Measurements from ENCODE around the gene ZNF862.
"Not testable (repeated sequence)": the region's sequence is repeated elsewhere in the genome, so short reads cannot be mapped to it uniquely, and the experiment has no call there.

ZNF862 gene

DNA sequence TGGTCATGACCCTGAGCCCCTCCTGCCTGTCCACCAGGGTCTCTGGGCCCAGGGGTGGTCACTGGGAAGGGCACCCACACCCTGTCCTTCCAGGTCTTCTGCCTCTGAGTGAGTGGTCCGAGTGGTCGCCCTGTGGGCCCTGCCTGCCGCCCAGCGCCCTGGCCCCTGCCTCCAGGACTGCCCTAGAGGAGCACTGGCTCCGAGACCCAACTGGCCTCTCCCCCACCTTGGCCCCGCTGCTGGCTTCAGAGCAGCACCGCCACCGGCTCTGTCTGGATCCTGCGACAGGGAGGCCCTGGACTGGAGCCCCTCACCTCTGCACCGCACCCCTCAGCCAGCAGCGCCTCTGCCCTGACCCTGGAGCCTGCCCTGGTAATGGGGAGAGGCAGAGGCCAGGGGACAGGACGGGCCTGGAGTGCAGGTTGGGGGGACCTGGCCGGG is 13.9 kb upstream of the ZNF862 start:
- no peak for DNase-seq (ENCODE audit: low read depth in 2 of 2, low spot score in 1 of 2)

GRCh38 chr7:149824748-149825566 is 13.2 kb upstream of the ZNF862 start:
- no peak for DNase-seq (ENCODE audit: low read depth in 2 of 2, low spot score in 1 of 2)

- DNase-seq (ENCODE audit: low read depth in 2 of 2, low spot score in 1 of 2): no peak
Observed at GRCh38 chr7:149825567-149826343, 12.4 kb upstream of the ZNF862 start.

GRCh38 chr7:149826344-149827088 is 11.7 kb upstream of the ZNF862 start:
- no peak for DNase-seq (ENCODE audit: low read depth in 2 of 2, low spot score in 1 of 2)

GRCh38 chr7:149827089-149827981 is 10.8 kb upstream of the ZNF862 start:
- DNase-seq (ENCODE audit: low read depth in 2 of 2, low spot score in 1 of 2): no peak

DNA sequence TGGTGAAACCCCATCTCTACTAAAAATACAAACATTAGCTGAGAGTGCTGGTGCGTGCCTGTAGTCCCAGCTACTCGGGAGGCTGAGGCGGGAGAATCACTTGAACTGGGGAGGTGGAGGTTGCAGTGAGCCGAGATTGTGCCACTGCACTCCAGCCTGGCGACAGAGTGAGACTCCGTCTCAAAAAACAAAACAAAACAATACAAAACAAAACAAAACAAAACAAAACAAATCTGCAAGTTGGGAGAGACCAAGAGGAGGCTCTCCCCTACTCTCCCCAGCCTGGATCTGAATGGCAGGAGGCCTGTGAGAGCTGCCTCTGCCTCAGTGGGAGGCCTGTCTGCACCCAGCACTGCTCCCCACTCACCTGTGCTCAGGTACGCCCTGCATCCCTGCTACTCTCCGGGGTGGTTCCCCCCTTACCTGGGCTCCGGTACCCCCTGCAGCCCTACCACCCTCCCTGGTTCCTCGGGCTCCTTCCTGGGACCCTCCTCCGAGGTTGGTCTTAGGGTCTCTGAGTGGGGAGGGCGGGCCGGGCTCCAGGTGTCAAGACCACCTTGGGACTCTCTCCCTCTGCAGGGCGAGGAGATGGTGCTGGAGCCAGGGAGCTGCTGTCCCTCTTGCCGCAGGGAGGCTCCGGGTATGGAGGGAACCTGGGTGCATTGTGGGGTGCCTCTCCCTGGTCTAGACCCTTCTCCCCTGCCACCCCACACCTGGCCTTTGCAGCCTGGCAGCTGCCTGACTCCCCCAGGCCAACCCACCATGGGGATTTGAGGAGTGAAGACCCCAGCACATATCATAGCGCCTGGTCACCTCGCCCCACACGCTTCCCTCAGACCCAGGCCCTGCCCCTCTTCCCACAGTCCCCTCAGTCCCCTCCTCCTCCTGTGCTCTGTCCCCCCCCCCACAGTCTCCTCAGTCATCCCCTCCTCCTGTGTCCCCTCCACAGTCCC is 9.5 kb upstream of the ZNF862 start:
- no peak for DNase-seq (ENCODE audit: low read depth in 2 of 2, low spot score in 1 of 2)

GRCh38 chr7:149830527-149830926 is 7.6 kb upstream of the ZNF862 start:
- not testable (repeated sequence) for DNase-seq (ENCODE audit: low read depth in 2 of 2, low spot score in 1 of 2)

GRCh38 chr7:149830997-149831740 is 7.0 kb upstream of the ZNF862 start:
- DNase-seq (ENCODE audit: low read depth in 2 of 2, low spot score in 1 of 2): no peak

DNA sequence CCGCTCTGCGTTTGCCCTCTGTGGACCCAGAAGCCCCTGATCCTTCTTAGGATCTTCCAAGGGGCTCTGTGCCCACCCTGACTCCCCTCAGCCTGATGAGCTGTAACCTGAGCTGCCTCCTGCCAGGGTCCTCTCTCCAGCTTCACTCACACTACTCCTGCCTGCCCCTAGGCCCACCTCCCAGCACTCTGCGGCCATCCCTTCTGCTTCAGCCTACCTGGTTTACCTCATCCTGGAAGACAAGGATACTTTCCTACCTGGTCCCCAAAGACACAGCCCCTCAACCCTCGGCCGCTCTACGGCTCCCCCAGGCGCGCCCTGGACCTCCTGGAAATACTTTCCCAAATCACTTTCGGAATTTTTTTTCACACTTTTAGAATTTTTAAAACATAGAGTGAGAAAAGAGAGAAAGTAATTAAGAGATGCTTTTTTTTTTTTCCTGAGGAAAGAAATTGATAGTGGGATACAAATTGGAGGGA is 6.4 kb upstream of the ZNF862 start:
- no peak for DNase-seq (ENCODE audit: low read depth in 2 of 2, low spot score in 1 of 2)

- DNase-seq (ENCODE audit: low read depth in 2 of 2, low spot score in 1 of 2): no peak
Observed at GRCh38 chr7:149832332-149833041, 5.7 kb upstream of the ZNF862 start.

- DNase-seq (ENCODE audit: low read depth in 2 of 2, low spot score in 1 of 2): no peak
Observed at GRCh38 chr7:149833495-149834130, 4.6 kb upstream of the ZNF862 start.

DNA sequence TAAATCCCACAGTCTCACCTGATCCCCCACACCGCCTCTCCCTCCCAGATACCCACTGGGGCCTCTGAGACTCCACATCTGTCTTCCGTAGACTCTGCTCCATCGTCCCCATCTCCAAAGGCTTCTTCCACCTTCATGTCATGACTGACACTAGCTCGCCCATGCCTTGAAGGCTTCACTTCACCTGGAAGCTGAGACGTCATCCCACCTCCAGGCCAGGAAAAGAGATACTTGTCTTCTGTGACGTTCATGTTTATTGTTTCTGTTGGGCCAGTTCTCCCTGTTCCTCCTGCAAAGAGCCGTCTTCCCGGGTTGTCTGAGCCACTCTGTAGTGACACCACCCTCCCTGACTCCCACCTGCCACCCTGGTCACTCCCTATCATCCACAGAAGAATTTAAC is 3.6 kb upstream of the ZNF862 start:
- no peak for DNase-seq (ENCODE audit: low read depth in 2 of 2, low spot score in 1 of 2)

DNA sequence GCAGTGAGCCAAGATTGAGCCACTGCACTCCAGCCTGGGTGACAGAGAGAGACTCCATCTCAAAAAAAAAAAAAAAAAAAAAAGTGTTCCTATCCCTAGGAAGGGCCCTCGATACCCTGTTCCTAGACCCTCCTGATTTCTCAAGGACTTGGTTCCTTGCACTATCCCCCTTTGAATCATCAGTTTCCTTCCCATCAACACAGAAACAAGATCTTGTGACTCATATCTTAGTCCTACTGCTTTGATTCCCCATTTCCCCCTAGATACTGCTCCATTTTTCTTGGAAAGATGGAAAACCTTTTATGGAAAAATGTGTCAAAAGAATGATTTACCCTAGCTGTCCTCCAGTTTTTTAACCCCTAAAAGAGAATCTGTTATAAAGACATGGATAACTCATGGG is 1.7 kb upstream of the ZNF862 start:
- DNase-seq (ENCODE audit: low read depth in 2 of 2, low spot score in 1 of 2): no peak

DNA sequence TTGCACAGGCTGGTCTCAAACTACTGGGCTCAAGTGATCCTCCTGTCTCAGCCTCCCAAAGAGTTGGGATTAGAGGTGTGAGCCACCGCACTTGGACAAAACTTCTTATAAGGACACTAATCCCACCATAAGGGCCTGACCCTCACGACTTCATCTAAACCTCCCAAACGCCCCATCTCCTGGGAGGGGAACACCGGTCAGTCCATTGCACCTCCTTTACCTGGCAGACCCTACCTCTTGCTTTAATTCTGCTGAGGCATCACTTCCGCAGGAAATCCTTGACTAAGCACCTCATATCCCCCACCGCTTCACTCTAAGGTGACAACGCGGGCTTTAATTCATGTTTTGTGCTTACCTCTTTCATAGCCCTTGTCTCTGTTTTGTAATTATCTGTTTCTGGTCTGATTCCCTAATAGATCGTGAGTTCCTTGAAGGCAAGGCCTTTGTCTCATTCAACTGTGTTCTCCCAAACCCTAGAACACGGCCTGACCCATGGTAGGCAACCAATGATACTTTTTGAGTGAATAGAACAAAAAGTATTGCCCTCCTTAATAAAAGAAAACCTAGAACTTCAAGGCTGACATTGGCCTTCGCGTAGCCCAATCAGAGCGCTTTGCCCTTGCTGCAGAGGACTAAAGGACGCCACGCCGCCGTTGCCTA is 481 bp upstream of the ZNF862 start:
- DNase-seq (ENCODE audit: low read depth in 2 of 2, low spot score in 1 of 2): no peak

DNA sequence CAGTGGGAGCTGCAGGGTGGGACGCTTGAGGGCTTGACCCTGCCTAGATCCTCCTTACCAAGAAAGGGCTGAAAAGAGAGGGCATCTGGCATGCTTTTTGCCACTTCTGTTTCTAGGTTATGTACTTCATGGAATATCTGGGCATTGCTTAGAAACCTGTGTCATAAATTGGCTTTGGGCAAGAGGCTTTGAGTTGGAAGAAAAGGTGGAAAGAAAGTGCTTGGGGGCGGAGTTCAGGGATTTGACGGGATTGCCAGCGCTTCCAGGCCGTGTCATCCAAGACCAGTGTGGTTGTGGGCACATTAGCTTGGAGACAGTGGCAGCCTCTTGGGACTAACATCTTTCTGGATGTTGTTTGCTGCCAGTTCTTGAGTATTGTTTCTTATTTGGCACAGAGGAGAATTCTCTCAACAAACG is 825 bp downstream of the ZNF862 start:
- DNase-seq (ENCODE audit: low read depth in 2 of 2, low spot score in 1 of 2): no peak

DNA sequence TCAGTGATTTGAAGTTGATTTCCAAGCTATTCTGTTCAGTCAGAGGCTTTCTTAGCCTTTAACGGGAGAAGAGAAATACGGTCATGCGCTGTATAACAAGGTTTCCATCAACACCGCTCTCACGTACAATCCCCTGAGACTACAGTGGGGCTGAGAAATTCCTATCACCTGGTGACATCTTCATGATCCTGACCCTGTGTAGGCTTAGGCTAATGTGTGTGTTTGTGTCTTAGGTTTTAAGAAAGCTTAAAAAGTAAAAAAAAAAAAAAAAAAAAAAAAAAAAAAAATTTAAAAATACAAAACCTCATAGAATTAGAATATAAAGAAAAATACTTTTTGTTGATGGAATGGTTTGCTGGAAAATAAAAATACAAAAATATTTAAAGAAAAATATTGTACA is 1.8 kb downstream of the ZNF862 start:
- no peak for DNase-seq (ENCODE audit: low read depth in 2 of 2, low spot score in 1 of 2)

DNA sequence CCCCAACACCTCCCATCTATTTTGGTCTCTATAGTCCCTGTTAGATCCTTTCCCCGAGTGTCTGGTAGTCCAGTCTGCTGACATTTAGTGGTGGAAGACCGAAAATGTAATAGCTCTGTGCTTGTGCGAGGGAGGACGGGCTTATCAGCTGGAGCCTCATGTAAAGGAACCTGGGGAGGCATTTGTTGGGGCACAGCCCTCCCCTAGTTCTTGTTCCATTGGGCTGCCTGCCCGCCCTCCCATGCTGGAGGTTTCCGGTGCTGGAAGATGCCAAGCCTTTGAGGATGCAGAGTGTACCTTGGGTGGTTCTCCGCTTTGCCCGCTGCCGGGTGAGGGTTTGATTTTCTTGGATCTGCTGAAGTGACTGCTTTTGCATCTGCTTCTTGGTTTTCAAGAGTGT is 5.4 kb downstream of the ZNF862 start:
- DNase-seq (ENCODE audit: low read depth in 2 of 2, low spot score in 1 of 2): no peak

Data from stimulated activated CD8-positive, alpha-beta memory T cell treated with anti-CD3 and anti-CD28 coated beads, Interleukin-4, amount 100 ng/mL, for 1 hour (primary cell).